HG03045 (cell line): ENCODE data around the gene GRAMD2B.
"Not testable (repeated sequence)": the region's sequence is repeated elsewhere in the genome, so short reads cannot be mapped to it uniquely, and the experiment has no call there.

Experiments
- ATAC-seq: cut with Tn5 transposase; IDR thresholded peaks from one replicate; pipeline ENCODE4 v1.9.1; 2021; ENCODE audit warnings: mild to moderate bottlenecking, moderate library complexity; ENCODE audit not compliant: unreplicated experiment

Gene GRAMD2B

GRCh38 chr5:126509339-126509738 is 86.1 kb downstream of the GRAMD2B start:
- ATAC-seq = no peak

GRCh38 chr5:126511961-126512360 is 88.8 kb downstream of the GRAMD2B start:
- no peak for ATAC-seq

GRCh38 chr5:126512451-126512850 is 89.2 kb downstream of the GRAMD2B start:
- ATAC-seq = no peak

- no peak for ATAC-seq
Measured at GRCh38 chr5:126513302-126513701, 90.1 kb downstream of the GRAMD2B start.

GRCh38 chr5:126513703-126514102 is 90.5 kb downstream of the GRAMD2B start:
- no peak for ATAC-seq

- no peak for ATAC-seq
Measured at GRCh38 chr5:126514131-126514557, 90.9 kb downstream of the GRAMD2B start.

- no peak for ATAC-seq
Measured at GRCh38 chr5:126514558-126515141, 91.4 kb downstream of the GRAMD2B start.

GRCh38 chr5:126515337-126515736 is 92.1 kb downstream of the GRAMD2B start:
- no peak for ATAC-seq

GRCh38 chr5:126516133-126516532 is 92.9 kb downstream of the GRAMD2B start:
- no peak for ATAC-seq

- no peak for ATAC-seq
Measured at GRCh38 chr5:126516852-126517251, 93.6 kb downstream of the GRAMD2B start.

GRCh38 chr5:126519223-126519622 is 96.0 kb downstream of the GRAMD2B start:
- not testable (repeated sequence) for ATAC-seq

GRCh38 chr5:126519637-126520592 is 96.7 kb downstream of the GRAMD2B start:
- ATAC-seq = no peak

- no peak for ATAC-seq
Measured at GRCh38 chr5:126520593-126520953, 97.4 kb downstream of the GRAMD2B start.

GRCh38 chr5:126521130-126521529 is 97.9 kb downstream of the GRAMD2B start:
- no peak for ATAC-seq

- no peak for ATAC-seq
Measured at GRCh38 chr5:126523818-126524510, 100.8 kb downstream of the GRAMD2B start.

GRCh38 chr5:126525630-126526245 is 102.5 kb downstream of the GRAMD2B start:
- ATAC-seq = no peak

GRCh38 chr5:126526493-126526892 is 103.3 kb downstream of the GRAMD2B start:
- no peak for ATAC-seq

- no peak for ATAC-seq
Measured at GRCh38 chr5:126527158-126527557, 103.9 kb downstream of the GRAMD2B start.

GRCh38 chr5:126527892-126528291 is 104.7 kb downstream of the GRAMD2B start:
- no peak for ATAC-seq

- ATAC-seq = no peak
Measured at GRCh38 chr5:126531543-126532120, 108.4 kb downstream of the GRAMD2B start.

- ATAC-seq = no peak
Measured at GRCh38 chr5:126534553-126534952, 111.3 kb downstream of the GRAMD2B start.
